HTR-8/SVneo (cell line): Measurements from ENCODE around the gene CCR7.
A peak's percentile ranks its signal among the peaks of the same experiment; 100 is the strongest.

Source experiments
- DNase-seq: peaks from one replicate; pipeline ENCODE4 v3.0.0; 2011; ENCODE audit warnings: low spot score, mixed read lengths; ENCODE audit not compliant: insufficient read length
- FAIRE-seq: peaks from 2 replicates; lab custom pipeline; 2011; peaks lifted over from hg19 to GRCh38; lab: Jason Lieb, UNC

CCR7 gene

GRCh38 chr17:40563220-40564052 lies 1.8 kb downstream of the CCR7 start:
- DNase-seq (no peak), FAIRE-seq (no peak)

DNA sequence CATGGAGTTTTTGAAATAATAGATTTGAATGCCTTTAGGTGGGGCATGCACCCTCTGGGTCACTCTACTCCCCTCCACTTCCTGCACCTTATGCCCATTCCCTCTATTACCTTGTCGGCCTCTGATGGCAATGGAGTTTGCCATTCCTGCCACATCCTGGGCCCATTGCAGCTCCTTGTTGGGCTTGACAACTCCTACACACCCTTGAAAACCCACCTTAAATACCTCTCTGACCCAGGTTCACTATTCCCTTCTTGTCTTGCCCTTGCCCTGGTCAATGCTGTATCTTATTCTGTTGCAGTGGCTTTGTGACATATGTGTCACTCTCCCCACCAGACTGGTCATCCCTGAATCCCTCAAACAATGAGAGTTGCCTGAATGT lies 2.4 kb downstream of the CCR7 start:
- no peak for FAIRE-seq
- no peak for DNase-seq

DNA sequence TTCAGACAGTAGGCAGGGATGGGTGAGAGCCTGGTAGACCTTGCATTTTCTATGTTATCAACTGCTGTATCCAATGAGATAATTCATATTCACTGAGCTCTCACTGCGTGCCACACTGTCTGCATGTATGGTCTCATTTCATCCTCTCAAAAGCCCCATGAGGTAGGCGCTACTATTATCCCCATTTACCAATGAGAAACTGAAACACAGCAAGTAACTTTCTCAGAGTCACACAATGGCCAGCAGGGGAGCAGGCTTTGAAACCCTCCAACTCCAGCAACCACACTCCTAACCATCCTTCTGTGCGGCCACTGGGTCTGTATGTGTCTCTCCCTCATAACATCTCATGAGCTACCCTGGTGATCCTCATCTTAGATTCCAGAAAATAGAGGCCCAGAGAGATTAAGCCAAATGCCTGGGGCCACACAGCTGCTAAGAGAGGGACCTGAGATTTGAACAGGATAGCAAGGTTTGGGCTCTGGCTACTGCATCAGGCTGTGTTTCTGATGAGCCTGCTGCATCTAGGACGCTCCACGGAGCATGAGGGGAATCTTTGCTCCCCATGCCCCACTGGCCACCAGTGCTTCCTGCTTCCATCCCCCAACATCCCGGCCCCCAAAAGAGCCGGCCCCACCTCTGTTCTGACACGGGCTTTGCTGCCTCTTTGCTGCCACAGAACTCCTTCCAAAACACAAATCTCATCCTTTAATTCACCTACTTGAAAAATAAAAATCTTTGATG lies 3.2 kb downstream of the CCR7 start:
- no peak for DNase-seq
- FAIRE-seq = no peak

GRCh38 chr17:40561294-40561870 lies 3.9 kb downstream of the CCR7 start:
- no peak for FAIRE-seq
- no peak for DNase-seq

DNA sequence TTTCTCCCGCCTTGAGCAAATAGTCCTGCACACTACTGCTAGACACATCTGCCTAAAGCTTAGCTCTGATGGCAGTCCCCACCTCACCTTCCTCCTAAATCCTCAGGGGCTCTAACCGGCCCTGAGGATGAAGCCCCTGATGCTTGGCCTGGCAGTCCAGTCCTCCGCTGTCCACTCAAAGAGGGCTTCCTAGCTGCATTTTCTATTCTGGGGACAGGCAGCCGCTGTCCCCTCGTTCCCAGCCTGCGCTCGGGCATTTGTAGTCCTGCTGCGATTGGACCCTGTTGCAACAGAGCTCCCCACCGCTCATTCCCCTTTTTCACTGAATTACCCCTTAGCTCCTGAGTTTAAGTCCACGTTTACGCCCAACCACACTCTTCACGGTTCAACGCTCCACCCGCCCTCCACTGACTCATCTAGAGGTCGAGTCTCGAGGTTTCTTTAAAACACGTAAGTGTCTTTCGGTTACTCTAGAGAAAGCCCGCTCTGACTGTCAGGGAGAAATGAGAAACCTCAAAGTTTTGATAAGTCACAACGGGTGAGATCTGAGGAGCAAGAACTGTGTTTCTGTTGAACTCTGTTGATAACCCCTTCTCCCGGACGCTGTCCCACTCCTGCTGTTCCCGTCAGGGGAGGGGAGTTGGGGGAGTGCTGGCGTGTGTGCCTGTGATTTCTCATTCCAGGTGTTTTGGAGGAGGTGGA lies 4.5 kb downstream of the CCR7 start:
- FAIRE-seq (no peak), DNase-seq (no peak)

- DNase-seq = peak; percentile 98
- no peak for FAIRE-seq
These were observed 5.2 kb downstream of the CCR7 start for GRCh38 chr17:40559954-40560591.

- FAIRE-seq = no peak
- DNase-seq = no peak
These were observed 5.7 kb downstream of the CCR7 start for GRCh38 chr17:40559564-40559916.

DNA sequence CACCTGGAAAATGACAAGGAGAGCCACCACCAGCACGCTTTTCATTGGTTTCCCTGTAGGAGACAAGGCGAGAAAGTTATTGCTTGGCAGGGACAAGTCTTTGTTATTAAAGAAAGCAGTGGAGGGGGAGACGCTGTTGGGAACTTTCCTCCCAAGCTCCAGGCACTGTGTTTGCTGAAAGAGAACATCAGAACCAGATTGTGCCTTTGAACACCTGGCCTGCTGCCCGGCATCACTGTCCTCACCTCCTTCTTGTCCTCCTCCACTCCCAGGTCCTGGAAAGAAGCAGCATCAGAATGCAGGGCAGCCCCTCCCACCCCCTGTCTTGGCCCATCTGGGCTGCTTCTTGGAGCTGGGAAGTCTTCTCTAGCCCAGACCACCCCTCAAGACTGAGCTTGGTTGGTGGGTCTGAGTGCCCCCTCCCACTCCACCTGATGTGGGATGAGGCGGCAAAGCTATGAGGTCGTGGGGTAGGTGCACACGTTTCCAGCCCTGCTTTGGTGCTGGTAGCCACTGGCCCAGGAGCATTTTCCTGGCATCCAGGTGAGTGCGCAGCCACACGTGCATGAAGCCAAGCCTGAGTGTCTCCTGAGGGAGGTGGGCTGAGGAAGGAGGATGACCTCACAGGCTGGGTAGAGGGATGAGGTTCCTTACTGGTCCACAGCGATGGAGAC lies 6.2 kb downstream of the CCR7 start:
- DNase-seq (no peak), FAIRE-seq (no peak)

DNA sequence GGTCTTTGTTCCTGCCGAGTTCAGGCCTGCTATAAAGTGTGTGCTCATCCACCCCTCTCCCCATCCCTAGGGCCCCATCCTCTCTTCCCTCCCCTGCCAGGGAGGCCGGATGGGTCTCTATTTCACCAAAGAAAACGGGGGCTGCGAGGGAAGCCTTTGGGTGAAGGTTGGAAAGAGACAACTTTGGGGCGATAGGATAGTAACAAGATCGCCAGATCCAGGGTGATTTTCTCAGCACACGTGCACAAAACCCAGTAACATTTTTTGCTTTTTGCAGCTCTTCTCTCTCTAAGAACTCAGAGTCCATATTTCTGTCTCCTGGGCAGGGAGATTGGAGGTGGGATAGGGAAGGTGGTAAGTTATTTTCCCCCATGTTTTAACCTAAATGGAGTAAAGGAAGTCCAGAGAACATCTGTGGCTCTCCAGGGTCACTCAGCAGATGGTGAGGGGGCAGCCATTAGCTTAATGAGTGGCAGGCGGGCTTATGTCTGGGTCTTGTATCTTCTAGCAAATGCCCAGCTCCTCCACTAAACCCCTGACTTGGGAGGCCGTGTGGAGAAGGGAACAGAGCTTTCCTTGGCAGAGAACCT lies 6.9 kb downstream of the CCR7 start:
- no peak for DNase-seq
- no peak for FAIRE-seq

GRCh38 chr17:40557531-40558299 lies 7.6 kb downstream of the CCR7 start:
- FAIRE-seq = no peak
- no peak for DNase-seq

GRCh38 chr17:40556884-40557414 lies 8.3 kb downstream of the CCR7 start:
- FAIRE-seq = no peak
- DNase-seq = no peak

DNA sequence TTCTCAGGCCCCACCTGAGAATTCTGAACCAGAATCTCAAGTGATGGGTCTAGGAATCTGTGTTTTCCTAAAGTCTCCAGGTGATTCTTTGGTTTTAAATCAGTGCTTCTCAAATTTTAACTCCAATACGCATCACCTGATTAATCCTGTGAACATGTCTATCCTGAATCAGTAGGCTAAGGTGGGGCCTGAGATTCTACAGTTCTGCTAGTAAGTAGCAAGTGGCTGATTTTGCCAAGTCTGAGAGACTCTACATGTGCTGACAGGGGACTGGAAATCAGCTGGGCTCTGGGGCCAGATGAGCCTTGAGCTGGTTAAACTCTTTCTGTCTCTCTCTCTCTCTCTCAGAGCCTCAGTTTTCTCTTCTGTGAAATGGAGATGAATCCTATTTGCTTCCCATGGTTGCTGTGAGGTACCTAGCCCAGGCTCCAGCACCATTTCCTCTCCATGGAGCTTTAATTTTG lies 9.0 kb downstream of the CCR7 start:
- FAIRE-seq = no peak
- DNase-seq = no peak

DNA sequence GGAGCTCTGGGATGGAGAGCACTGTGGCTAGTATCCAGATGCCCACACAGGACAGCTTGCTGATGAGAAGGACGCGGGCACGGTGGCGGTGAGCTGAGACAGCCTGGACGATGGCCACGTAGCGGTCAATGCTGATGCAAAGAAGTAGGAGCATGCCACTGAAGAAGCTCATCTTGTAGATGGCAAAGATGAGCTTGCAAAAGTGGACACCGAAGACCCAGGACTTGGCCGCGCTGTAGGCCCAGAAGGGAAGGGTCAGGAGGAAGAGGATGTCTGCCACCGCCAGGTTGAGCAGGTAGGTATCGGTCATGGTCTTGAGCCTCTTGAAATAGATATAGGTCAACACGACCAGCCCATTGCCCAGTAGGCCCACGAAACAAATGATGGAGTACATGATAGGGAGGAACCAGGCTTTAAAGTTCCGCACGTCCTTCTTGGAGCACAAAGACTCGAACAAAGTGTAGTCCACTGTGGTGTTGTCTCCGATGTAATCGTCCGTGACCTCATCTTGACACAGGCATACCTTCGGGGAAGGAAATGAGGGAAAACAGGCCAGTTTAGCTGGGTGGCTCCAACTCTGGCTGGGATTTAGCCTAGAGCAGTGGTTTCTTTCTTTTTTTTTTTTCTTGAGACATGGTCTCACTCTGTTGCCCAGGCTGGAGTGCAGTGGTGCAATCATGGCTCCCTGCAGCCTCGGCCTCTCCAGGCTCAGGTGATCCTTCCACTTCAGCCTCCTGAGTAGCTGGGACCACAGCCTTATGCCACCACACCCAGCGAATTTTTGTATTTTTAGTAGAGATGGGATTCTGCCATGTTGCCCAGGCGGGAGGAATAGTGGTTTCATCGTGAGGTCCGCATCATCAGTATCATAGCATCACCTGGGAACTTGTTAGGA lies 9.7 kb downstream of the CCR7 start:
- DNase-seq = no peak
- FAIRE-seq = no peak

- FAIRE-seq = no peak
These were observed 10.5 kb downstream of the CCR7 start for GRCh38 chr17:40554646-40555295.

DNA sequence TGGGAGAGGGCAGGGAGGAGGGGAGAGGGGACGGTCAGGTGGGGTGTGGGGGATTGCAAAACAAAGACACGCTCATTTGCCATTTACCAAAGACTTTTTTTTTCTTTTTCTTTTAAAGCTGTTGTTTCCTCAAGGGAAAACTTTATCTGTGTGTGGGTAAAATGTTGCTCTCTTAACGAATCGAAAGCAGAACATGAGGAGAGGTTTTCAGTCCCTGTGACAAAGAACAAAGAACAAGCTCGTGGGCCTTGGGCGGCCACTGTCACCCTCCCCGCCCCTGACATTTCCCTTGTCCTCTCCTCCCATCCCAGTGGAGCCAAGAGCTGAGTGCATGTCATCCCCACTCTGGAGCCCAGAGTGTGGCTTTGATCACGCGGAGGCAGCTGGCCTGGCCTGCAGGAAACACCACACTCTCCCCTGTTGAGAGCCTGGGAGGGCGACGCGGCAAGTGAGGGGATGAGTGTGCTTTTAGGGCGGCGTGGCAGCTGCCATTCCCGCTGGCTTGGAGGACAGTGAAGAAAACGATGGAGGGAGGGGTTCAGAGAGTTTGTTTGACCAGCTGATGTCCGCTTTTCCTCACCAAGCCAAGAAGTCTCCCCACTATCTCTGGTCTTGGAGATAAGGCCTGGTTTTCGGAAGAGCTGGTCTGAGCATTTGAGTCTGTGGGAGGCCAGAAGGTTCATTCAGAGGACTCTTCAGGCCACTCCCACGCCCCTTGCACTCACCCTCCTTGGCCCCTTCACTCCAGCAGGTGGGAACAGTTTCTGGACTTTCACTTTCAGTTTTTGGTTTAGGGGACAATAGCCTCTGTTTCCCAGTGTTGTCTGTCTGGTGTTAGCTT lies 11.4 kb downstream of the CCR7 start:
- DNase-seq (no peak), FAIRE-seq (no peak)

More at GRCh38 chr17:40554646-40555295, 10.5 kb downstream of the CCR7 start:
- DNase-seq = no peak
